Uterus (tissue), 2 donors: ENCODE results near the gene MAJIN.

ENCODE experiments used
- CTCF ChIP-seq, 4 experiments: fragments of 200-600 bp in 2 of 4; fragments of 450-650 bp in 2 of 4; sonication (generic) in 2 of 4; IDR thresholded peaks; one replicate each; pipeline ENCODE4 v1.5.1; 2016 to 2019; ENCODE audit warnings: antibody characterized with exemption in 4 of 4, mild to moderate bottlenecking in 2 of 4, moderate library complexity in 1 of 4
- POLR2A ChIP-seq, 2 donors: fragments of 450-650 bp; IDR thresholded peaks; one replicate each; pipeline ENCODE4 v1.6.1; 2016; ENCODE audit warnings: antibody characterized with exemption in 2 of 2, mild to moderate bottlenecking in 1 of 2, moderate library complexity in 1 of 2

DNA sequence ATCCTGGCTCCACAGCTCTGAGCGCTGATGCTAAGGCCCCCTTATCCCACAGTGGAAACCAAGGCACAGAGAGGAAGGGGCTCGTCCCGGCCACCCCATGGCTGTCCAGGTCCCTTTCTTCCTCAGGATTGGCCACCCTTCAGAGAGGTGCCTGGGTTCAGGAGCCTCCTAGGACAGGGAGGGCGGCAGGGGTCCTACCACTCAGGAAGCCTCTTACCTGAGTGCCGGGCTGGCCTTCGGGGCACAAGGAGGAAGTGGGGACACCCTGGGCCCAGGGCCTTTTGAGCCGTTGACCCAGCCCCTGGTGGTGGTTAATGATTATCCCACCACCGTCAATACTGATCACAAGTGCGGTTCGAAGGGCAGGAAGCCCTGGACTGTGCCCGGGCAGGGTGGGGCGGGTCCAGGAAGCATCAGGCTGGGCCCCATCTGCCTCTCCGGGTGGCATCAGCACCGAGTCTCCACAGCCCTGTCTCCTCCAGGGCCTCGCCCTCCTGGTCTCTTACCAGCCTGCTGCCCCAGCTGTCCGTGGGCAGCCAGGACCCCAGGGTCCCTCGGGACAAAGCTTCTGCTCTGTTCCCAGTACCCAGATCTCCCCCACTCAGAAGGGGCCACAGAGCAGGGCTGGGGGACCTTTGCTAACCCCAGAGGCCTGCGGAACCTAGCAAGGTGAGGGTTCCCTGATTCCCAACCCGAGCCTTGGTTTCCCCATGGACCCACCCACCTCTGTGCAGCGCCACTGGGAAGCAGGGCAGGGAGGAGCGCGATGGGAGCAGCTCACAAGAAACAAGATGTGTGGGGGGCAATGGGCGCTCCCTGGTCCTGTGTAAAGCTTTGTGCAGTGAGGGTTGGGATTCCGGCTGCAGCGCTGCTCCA is 78.5 kb downstream of the MAJIN start:
- TF ChIP-seq CTCF (IDR thresholded peaks at IDR 0.05) (no peak), POLR2A (IDR thresholded peaks at IDR 0.05) (no peak)
